Islet of Langerhans (tissue), 1 donor: Measurements from ENCODE around the gene SNCG.
"Not testable (repeated sequence)": the region's sequence is repeated elsewhere in the genome, so short reads cannot be mapped to it uniquely, and the experiment has no call there.

Source experiments
- FAIRE-seq: peaks from one replicate; lab custom pipeline; 2011; peaks lifted over from hg19 to GRCh38; lab: Jason Lieb, UNC

The SNCG gene

GRCh38 chr10:86958116-86958900 is at the start of gene SNCG:
Gene SNCG (plus strand): TSS chr10:86958599. CDS start chr10:86958698, 99 bp downstream.
- FAIRE-seq: no peak

GRCh38 chr10:86914734-86915133 is 43.7 kb upstream of the SNCG start:
- FAIRE-seq: no peak

DNA sequence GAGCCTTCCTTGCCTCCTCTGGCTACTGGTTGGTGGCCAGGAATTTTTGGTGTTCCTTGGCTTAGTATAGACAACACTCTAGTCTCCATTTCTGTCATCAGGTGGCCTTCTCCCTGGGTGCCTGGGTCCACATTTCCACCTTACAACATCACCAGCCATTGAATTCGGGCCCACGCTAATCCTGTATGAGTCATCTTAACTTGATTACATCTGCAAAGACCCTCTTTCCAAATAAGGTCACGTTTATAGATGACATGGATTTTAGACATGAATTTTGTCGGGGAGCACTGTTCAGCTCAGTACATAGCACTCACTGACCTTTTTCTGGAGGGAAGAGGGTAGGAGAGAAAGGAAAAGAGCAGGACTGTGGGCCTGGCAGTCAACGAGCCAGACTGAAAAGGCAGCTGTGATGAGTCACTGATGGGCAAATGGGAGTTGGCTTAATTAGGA is 40.4 kb upstream of the SNCG start:
- no peak for FAIRE-seq

DNA sequence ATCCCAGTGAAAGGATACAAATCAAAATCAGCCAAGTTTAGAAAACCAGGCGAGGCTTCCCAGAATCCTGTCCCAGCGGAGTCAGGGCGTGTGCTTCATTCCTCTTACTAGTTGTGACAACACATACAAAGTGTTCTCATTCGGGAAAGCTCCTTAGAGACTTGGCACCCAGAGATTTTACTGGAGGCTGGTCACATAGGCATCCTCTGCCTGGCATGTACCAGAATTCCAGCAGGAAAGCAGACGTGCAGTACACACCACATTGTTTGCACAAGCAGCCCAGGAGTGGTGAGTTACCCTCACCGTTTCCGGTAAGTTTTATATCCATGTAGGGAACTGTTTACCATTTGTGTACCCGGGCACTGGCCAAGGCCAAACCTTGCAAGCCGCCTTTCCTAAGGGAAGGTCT is 35.8 kb upstream of the SNCG start:
- FAIRE-seq: no peak

GRCh38 chr10:86929468-86930380 is 28.7 kb upstream of the SNCG start:
- FAIRE-seq: no peak

- FAIRE-seq: no peak
These were observed 26.5 kb upstream of the SNCG start for GRCh38 chr10:86931872-86932271.

GRCh38 chr10:86932674-86933073 is 25.7 kb upstream of the SNCG start:
- no peak for FAIRE-seq

- FAIRE-seq: not testable (repeated sequence)
These were observed 24.2 kb upstream of the SNCG start for GRCh38 chr10:86934162-86934711.

GRCh38 chr10:86936661-86937501 is 21.5 kb upstream of the SNCG start:
- no peak for FAIRE-seq

- no peak for FAIRE-seq
These were observed 20.8 kb upstream of the SNCG start for GRCh38 chr10:86937502-86938154.

GRCh38 chr10:86938260-86938659 is 20.1 kb upstream of the SNCG start:
- no peak for FAIRE-seq

- FAIRE-seq: not testable (repeated sequence)
These were observed 18.3 kb upstream of the SNCG start for GRCh38 chr10:86940076-86940475.

DNA sequence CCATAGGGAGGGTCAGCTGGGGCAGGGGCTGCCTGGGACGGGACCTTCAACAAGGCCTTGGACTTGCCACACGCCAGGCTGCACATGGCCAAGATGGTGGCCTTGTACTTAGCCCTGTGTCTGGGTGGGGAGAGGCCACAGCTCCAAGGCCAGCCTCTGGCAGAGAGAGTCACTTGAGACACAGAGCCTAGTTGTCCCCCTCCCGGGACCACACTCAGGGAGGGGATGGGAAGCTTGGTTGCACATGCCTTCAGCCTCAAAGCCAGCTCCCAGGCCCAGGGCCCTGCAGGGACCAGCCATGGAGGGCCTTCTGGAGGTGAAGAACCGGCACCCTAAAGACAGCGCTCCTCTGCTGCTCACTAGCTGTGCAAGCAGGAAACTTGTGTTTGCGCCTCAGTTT is 17.7 kb upstream of the SNCG start:
- FAIRE-seq: no peak

- FAIRE-seq: no peak
These were observed 17.0 kb upstream of the SNCG start for GRCh38 chr10:86941426-86941825.

DNA sequence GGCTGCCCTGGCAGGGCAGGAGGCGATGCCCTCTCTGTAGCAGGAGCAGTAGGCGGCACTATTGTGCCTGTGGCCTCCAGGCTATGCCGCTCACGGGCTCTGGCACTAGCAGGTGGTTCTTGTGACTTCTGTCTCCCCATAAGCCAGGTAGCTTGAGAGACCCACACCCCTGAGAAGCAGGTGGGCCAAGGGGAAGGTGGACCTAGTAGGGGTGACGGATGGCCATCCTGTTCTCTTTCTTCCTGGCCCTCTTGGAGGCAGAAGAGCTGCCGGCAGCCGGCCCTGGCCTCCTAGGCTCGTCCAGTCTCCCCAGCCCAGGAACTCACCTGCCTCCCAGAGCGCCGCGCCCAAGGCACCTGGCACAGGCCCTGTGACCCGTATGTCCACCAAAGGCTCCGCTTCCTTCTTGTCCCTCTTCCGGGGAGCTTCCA is 16.4 kb upstream of the SNCG start:
- no peak for FAIRE-seq

DNA sequence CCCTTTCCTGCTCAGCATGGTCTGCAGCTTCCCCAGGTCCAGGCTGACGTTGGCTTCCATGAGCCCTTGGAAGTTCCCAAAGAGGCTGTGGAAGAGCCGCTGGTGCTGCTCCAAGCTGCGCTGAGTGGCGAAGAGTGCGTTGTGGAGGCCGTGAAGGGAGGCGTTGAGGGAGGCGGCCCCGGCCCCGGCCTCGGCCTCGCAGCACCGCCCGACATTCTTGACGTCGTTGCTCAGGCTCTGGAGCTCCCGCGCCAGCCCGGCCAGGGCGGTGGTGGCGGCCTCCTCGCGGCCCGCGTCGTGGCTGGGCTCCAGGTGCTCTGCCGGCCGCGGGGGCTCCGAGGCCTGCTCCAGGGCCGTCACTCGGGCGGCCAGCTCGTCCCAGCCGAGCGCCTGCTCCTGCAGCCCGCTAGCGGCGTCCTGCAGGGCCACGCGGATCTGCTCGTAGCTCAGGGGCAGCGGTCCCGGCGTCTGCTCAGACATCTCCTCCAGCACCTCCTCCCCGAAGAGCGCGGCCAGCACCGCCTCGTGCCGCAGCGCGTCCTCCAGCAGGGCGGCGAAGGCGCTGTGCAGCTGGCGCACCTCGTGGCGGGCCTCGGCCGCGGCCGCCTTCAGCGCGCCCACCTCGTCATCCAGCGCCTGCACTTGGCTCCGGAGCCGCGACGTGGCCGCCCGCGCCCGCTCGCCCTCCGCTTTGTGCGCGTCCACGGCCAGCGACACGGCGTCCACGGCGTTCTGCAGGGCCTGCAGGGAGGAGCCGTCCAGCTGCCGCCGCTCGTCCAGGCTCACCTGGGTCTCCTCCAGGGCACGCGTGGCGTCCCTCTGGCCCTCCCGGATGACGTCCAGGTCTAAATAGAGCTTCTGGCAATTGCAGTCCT is 15.7 kb upstream of the SNCG start:
- no peak for FAIRE-seq

DNA sequence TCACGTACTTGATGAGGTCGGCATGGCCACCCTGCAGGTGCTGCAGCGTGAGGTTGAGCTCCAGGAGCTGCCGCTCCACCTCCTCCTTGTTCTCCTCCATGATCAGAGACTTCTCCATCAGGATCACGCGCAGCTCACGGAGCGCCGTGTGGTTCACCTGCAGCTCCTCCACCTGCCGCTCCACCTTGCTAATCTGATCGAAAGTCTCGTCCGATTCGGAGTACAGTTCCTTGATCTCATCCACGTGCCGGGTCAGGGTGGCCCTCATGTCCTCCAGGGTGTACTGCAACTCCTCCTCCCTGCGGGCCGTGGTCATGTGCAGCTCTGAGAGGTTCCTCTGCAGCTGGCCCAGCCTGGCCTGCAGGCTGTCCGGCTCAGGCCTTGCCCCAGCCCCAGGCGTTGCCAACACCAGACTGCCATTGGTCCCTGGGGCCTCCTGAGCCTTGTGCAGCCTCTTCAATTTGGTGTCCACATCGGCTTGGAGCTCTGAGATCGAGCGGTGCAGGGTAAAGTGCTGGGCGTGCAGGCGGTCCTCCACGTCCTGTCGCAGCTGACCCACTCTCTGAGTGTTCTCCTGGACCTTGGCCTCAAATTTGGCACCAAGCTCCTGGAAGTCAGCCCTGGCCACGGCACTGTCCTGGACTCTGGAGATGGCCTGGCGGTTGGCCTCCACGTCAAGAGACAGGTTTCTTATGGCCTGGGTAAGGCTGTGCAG is 14.9 kb upstream of the SNCG start:
- no peak for FAIRE-seq

GRCh38 chr10:86944031-86944419 is 14.4 kb upstream of the SNCG start:
- FAIRE-seq: no peak

DNA sequence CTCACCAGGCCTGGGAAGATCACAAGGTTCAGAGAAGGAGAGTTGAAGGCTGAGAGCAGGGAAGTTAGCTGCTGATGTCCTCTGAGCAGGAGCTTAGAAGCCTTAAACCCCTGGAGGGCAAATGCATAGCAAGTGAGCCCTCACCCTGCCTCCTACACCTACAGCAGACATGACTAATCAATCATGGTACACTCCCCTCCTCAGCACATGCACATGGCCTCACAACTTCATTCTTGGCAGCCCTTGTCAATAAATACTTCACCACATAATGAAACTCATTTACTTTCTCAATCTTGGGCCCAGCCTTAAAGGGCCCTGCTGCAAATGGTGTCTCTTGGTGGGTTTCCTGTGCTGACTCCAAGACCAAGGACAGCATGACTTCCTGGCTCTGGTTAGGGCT is 13.9 kb upstream of the SNCG start:
- FAIRE-seq: no peak

DNA sequence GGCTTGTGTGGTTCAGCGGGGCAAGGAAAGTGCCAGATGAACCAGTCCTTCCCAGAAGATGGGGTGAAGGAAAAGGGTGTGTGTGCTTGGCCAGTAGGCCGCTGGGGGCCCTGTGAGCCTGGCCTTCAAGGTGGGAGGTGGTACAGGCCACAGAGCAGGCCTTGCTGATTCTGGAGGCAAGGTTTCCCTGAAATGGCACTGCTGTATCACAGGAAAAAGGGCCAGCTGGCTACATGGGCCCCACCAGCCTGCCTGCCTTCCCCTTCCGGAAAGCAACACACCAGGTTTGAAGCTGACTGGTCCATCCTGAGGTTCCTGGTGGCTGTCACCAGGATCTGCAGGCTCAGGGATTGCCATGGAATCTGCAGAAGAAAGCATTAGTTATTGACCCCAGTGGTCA is 13.5 kb upstream of the SNCG start:
- no peak for FAIRE-seq
